Endodermal cell (in vitro differentiated cells): Measurements from ENCODE around the gene SYT1. TPM values are rescaled to one million over a fixed set of nuclear protein-coding genes. Genes with fewer than 3 reads are reported as not detected.

Experiments
- DNase-seq: peaks from one replicate; pipeline ENCODE4 v3.0.0-alpha.2; 2017
- H3K27ac ChIP-seq: 2 replicates; pipeline ENCODE4 v1.5.1; 2013; ENCODE audit warnings: mild to moderate bottlenecking, low read depth, low read length, moderate library complexity
- H3K27me3 ChIP-seq: 2 replicates; pipeline ENCODE4 v1.6.1; 2013; ENCODE audit warnings: mild to moderate bottlenecking, low read length, moderate library complexity; ENCODE audit not compliant: insufficient read depth, control insufficient read depth, poor library complexity, severe bottlenecking
- H3K36me3 ChIP-seq: 2 replicates; pipeline ENCODE4 v1.7.0; 2013; ENCODE audit warnings: mild to moderate bottlenecking, low read length, moderate library complexity; ENCODE audit not compliant: control insufficient read depth, insufficient read depth
- H3K4me1 ChIP-seq: one replicate; pipeline ENCODE4 v1.7.0; 2013; ENCODE audit warnings: low read length; ENCODE audit not compliant: control insufficient read depth, insufficient read depth
- H3K4me3 ChIP-seq: 2 replicates; pipeline ENCODE4 v1.5.1; 2013; ENCODE audit warnings: mild to moderate bottlenecking, low read length, moderate library complexity
- H3K9ac ChIP-seq: 2 replicates; pipeline ENCODE4 v1.6.1; 2013; ENCODE audit warnings: mild to moderate bottlenecking, low read length, moderate library complexity; ENCODE audit not compliant: poor library complexity, severe bottlenecking; ENCODE audit errors: extremely low read depth
- H3K9me3 ChIP-seq: 2 replicates; pipeline ENCODE4 v1.6.1; 2013; ENCODE audit warnings: mild to moderate bottlenecking, low read length, moderate library complexity; ENCODE audit not compliant: control insufficient read depth
- H3K27ac Mint-ChIP-seq: 2 replicates; pipeline ENCODE4 v1.8.0; 2020; ENCODE audit warnings: mixed read lengths
- H3K27me3 Mint-ChIP-seq: 2 replicates; pipeline ENCODE4 v1.8.0; 2021; ENCODE audit warnings: mild to moderate bottlenecking, mixed read lengths; ENCODE audit not compliant: insufficient read depth
- H3K36me3 Mint-ChIP-seq: 2 replicates; pipeline ENCODE4 v1.8.0; 2020; ENCODE audit warnings: low read depth, mixed read lengths
- H3K4me1 Mint-ChIP-seq: 2 replicates; pipeline ENCODE4 v1.8.0; 2020; ENCODE audit warnings: mixed read lengths
- H3K4me3 Mint-ChIP-seq: 2 replicates; pipeline ENCODE4 v1.8.0; 2020; ENCODE audit warnings: mild to moderate bottlenecking, moderate library complexity, mixed read lengths
- H3K9me3 Mint-ChIP-seq: 2 replicates; pipeline ENCODE4 v1.8.0; 2020; ENCODE audit warnings: mild to moderate bottlenecking, mixed read lengths
- WGBS, 2 experiments: methylation state at CpG; one replicate each; pipeline versions ENCODE4 v1.1.5 to v1.1.7; 2013; ENCODE audit warnings: missing lambda C conversion rate in 2 of 2, mixed read lengths in 1 of 2; ENCODE audit not compliant: insufficient coverage in 1 of 2, insufficient read length in 1 of 2; 5-methylcytosine and 5-hydroxymethylcytosine counted together
- total RNA-seq, 2 donors: library from RNA; stranded (reverse); fragmentation: NEBNext Ultra II Directional in 1 of 2; extraction: Animal tissue kit (Norgen Biotek cat#: 25700) in 1 of 2; gene quantifications; 2 replicates in 1 of 2; 3 replicates in 1 of 2; pipeline ENCODE4 v1.2.1, GENCODE V29; 2021
- TF ChIP-seq, protein P1 (sequence below): fragments of 200-600 bp; sonication (generic); conservative IDR thresholded peaks from 2 replicates; pipeline ENCODE4 v1.5.0; 2021; ENCODE audit warnings: antibody characterized with exemption, mild to moderate bottlenecking

The SYT1 gene
- total RNA-seq, 2 donors from 2014 or later = 6.8 to 10.7 TPM

DNA sequence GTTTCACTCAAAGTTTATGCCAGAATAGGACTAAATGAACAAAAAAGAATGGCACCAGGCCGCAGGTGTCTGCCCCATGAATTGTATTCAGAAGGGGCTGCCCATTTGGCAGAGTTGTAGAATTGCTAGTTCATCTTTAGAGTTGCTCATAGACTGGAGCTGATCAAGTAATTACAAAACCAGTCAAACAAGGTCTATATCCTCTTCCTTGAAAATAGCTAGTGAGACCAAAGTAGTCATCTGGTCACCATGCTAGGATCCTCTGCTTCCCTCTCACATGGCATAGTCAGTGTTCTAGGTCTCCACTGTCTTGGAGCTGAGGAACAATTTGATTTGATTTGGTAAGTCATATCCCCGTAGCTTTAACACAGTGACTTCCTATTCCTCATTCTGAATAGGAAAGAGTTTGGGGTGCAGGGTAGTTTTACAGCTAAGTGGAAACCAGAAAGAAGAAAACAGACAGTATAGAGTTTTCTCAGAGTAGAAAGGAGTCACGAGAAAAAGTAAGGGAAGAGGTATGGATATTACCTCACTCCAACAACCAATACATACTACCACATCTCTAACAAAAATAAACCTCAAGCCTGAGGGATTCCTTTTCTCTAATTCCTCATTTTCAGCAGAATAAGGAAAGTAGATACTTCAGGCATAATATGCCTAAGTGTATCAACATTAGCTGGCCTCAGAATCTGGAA is 574.1 kb downstream of the SYT1 start:
- TF ChIP-seq, protein P1, sequence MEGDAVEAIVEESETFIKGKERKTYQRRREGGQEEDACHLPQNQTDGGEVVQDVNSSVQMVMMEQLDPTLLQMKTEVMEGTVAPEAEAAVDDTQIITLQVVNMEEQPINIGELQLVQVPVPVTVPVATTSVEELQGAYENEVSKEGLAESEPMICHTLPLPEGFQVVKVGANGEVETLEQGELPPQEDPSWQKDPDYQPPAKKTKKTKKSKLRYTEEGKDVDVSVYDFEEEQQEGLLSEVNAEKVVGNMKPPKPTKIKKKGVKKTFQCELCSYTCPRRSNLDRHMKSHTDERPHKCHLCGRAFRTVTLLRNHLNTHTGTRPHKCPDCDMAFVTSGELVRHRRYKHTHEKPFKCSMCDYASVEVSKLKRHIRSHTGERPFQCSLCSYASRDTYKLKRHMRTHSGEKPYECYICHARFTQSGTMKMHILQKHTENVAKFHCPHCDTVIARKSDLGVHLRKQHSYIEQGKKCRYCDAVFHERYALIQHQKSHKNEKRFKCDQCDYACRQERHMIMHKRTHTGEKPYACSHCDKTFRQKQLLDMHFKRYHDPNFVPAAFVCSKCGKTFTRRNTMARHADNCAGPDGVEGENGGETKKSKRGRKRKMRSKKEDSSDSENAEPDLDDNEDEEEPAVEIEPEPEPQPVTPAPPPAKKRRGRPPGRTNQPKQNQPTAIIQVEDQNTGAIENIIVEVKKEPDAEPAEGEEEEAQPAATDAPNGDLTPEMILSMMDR = no peak
- H3K4me1 ChIP-seq = no peaks in the 10 kb centered on the region
- no peak overlapping the region for H3K9ac ChIP-seq
- no peak for DNase-seq
- no peaks in the 10 kb centered on the region for H3K27me3 Mint-ChIP-seq
- 98 to 100% methylated on average over 2 of the region's 3 CpGs for WGBS, 2 experiments
- no peaks in the 10 kb centered on the region for H3K27me3 ChIP-seq
- H3K27ac ChIP-seq = no peak overlapping the region
- H3K4me3 Mint-ChIP-seq = no peak overlapping the region
- H3K36me3 Mint-ChIP-seq = no peaks in the 10 kb centered on the region
- no peak overlapping the region for H3K27ac Mint-ChIP-seq
- no peaks in the 10 kb centered on the region for H3K9me3 ChIP-seq
- H3K4me3 ChIP-seq = no peak overlapping the region
- no peaks in the 10 kb centered on the region for H3K9me3 Mint-ChIP-seq
- no peaks in the 10 kb centered on the region for H3K36me3 ChIP-seq
- H3K4me1 Mint-ChIP-seq = no peaks in the 10 kb centered on the region

DNA sequence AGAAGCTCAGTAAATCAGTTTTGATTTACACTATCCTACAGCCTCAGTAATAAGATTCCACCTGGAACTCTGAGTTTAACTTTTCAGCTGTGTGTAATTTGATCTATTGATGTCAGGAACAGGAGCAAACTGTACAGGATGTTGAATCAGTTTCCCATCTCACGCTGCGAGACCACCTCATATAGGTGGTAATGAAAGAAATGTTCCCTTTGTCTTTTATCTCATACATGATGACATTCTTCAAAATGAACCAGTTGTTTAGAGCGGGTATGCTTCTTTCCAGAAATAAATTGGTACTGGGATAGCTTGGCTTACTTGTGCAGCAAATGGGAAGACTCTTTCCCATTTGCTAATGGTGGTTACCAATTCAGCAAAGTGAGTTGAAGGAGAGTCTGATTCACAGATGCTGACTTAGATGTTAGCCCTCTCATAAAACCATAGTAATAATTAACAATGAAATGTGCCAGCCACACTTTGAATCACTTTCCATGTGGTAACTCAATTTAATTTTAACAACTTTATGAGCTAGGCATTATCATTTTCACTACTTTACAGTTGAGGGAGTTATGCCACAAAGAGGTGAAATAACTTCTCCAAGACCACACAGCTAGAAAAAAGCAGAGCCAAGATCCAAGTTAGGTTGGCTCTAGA is 574.7 kb downstream of the SYT1 start:
- Histone ChIP-seq H3K4me3 (no peak overlapping the region), H3K27ac (no peak overlapping the region), H3K27me3 (no peaks in the 10 kb centered on the region), H3K4me1 (no peaks in the 10 kb centered on the region), H3K9ac (no peak overlapping the region), H3K36me3 (no peaks in the 10 kb centered on the region), H3K9me3 (no peaks in the 10 kb centered on the region)
- no peaks in the 10 kb centered on the region for H3K4me1 Mint-ChIP-seq
- H3K27me3 Mint-ChIP-seq = no peaks in the 10 kb centered on the region
- no peaks in the 10 kb centered on the region for H3K9me3 Mint-ChIP-seq
- DNase-seq = no peak
- H3K4me3 Mint-ChIP-seq = no peak overlapping the region
- TF ChIP-seq, protein P1 = no peak
- no peaks in the 10 kb centered on the region for H3K36me3 Mint-ChIP-seq
- no peak overlapping the region for H3K27ac Mint-ChIP-seq
- 85 to 100% methylated on average over 2 to 3 of the region's 3 CpGs for WGBS, 2 experiments

DNA sequence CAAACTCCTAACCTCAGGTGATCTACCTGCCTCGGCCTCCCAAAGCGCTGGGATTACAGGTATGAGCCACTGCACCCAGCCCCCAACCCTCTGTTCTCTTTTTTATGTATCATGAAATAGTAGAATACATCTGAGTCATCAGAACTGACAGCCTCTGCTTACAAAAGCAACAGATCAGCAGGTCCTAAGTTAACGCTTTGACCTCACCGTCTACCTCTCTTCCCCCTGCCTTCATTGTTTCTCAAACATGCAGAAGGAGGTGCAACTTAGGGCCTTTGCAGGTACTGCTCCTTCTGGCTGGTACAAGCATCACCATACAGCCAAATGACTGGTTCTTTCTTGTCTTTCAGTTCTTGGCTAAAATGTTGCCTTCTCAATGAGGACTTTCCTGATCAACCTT is 577.0 kb downstream of the SYT1 start:
- H3K27ac ChIP-seq = no peak overlapping the region
- H3K4me1 ChIP-seq = no peaks in the 10 kb centered on the region
- Mint-ChIP-seq H3K4me3 (no peak overlapping the region), H3K9me3 (no peaks in the 10 kb centered on the region), H3K27me3 (no peaks in the 10 kb centered on the region), H3K36me3 (peaks cover 4% of the 10 kb centered on the region), H3K4me1 (no peaks in the 10 kb centered on the region), H3K27ac (no peak overlapping the region)
- H3K36me3 ChIP-seq = no peaks in the 10 kb centered on the region
- no peak for DNase-seq
- TF ChIP-seq, protein P1 = no peak
- H3K4me3 ChIP-seq = no peak overlapping the region
- no peak overlapping the region for H3K9ac ChIP-seq
- H3K27me3 ChIP-seq = no peaks in the 10 kb centered on the region
- H3K9me3 ChIP-seq = no peaks in the 10 kb centered on the region
- WGBS, 2 experiments = 84 to 94% methylated on average over 4 of the region's 4 CpGs
